DMS53 treated with DMSO at 0.1 percent for 48 hours (cell line): ENCODE data around the gene FAM169A.
A peak's percentile ranks its signal among the peaks of the same experiment; 100 is the strongest.
"Not testable (repeated sequence)": the region's sequence is repeated elsewhere in the genome, so short reads cannot be mapped to it uniquely, and the experiment has no call there.

Experiments used
- DNase-seq: peaks from one replicate; lab custom pipeline; 2025; ENCODE audit not compliant: unreplicated experiment; lab: John Stamatoyannopoulos, UW

Gene FAM169A

GRCh38 chr5:74870299-74871067, 4.3 kb upstream of the FAM169A start:
- DNase-seq, result no peak

DNA sequence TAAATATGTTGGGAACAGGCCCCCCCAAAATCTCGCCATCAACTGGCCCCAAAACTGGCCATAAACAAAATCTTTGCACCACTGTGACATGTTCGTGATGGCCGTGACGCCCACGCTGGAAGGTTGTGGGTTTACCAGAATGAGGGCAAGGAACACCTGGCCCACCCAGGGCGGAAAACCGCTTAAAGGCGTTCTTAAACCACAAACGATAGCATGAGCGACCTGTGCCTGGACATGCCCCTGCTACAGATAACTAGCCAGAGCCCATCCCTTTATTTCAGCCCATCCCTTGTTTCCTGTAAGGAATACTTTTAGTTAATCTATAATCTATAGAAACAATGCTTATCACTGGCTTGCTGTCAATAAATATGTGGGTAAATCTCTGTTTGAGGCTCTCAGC, 3.2 kb upstream of the FAM169A start:
- DNase-seq, result not testable (repeated sequence)

GRCh38 chr5:74866596-74867162, 492 bp upstream of the FAM169A start:
- DNase-seq, result no peak

- DNase-seq, result no peak
These were observed 857 bp downstream of the FAM169A start for GRCh38 chr5:74865256-74865803.

- DNase-seq, result no peak
These were observed 1.4 kb downstream of the FAM169A start for GRCh38 chr5:74864823-74865222.

DNA sequence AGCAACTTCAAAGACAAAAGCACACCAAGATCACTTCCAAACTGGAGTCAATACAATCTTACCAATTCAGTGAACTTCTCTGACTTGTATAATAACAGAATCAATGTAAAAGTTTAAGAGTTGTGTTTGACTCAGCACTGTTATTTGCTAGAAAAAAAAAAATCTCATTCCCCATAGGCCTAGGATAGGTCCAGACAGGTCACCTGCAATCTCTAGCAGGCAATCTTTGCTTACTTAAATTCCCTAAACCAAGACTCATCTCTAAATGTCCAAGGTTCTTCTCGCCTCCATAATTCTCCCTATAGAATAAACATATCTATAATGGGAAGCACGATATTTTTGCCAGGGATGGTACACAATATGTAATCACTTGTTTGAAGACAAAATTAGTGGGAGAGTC, 2.5 kb downstream of the FAM169A start:
- no peak for DNase-seq

- no peak for DNase-seq
These were observed 4.0 kb downstream of the FAM169A start for GRCh38 chr5:74862221-74862620.

DNA sequence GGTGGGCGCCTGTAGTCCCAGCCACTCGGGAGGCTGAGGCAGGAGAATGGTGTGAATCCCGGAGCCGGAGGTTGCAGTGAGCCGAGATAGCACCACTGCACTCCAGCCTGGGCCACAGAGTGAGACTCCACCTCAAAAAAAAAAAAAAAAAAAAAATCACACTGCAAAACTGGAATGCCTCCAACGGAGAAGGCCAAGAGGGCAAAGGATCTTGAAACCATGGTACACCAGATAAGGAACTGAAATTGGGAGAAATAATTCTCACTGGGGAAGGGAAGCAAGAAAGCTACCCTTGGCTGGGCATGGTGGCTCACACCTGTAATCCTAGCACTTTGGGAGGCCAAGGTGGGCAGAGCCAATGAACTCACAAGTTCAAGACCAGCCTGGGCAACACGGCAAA, 9.2 kb downstream of the FAM169A start:
- DNase-seq, result not testable (repeated sequence)

GRCh38 chr5:74853256-74853655, 12.9 kb downstream of the FAM169A start:
- no peak for DNase-seq

DNA sequence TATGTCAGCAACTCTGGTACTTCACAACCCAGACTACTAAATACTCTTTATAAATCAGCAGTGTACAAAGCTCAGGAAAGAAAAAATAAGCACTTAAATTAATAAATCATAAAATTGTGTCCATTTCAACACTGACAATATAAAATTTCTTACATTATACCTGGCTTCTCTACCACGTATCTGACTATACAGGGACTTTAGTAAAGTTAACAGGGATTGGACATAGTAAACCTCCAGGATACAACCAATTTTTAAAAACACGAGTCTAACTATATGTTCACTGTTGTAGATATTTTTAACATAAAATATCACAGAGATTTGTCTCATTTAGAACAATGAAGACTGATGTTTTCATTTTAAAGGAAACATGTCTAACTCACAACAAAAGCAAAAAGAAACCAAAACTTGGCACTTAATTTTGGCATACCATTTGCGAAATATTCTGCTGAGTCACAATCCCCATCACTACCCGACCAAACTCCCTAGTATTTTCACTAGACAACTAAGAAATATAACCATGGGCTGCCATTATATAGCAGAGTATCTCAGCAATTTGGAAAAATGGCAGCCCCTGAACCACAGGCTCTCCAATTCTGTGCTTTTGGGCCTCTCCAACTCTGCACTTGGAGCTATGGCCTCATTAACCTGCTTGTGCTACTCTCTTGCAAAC, 14.4 kb downstream of the FAM169A start:
- no peak for DNase-seq

DNA sequence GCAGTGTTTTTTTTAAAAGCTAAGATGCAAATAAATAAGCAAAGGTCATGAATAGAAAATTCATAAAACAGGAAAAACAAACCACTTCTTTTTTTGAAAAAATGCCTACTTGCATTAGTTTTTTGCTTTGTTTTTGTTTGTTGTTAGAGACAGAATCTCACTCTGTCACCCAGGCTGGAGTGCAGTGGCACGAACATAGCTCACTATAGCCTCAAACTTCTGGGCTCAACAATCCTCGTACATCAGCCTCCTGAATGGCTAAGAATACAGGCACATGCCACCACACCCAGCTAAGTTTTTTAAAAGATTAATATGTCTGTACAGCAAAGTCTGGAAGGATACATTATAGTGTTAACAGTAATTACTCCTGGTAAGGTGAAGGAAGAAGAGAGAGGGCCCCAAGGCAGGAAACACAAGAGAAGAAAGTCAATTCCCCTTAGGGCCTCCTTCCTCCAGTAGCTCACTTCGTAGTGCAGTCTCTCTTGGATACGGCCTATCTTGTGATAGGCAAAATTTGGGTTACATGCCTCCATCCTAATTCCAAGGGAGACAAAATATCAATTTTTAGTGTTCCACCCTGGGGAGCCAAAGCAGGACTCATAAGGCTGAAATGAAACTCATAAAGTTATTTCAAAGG, 15.3 kb downstream of the FAM169A start:
- DNase-seq, result no peak

GRCh38 chr5:74850030-74850429, 16.2 kb downstream of the FAM169A start:
- no peak for DNase-seq

- no peak for DNase-seq
These were observed 17.6 kb downstream of the FAM169A start for GRCh38 chr5:74848553-74849025.

DNA sequence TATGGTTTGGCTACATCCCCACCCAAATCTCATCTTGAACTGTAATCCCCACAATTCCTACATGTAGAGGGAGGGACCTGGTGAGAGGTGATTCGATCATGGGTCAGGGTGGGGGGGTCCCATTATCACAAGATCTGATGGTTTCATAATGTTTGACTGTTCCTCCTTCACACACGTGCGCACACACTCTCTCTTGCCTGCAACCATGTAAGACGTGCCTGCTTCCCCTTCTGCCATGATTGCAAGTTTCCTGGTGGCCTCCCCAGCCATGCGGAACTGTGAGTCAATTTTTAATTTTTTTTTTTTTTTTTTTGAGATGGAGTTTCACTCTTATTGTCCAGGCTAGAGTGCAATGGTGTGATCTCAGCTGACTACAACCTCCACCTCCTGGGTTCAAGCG, 27.0 kb downstream of the FAM169A start:
- no peak for DNase-seq

GRCh38 chr5:74838262-74838661, 27.9 kb downstream of the FAM169A start:
- no peak for DNase-seq

DNA sequence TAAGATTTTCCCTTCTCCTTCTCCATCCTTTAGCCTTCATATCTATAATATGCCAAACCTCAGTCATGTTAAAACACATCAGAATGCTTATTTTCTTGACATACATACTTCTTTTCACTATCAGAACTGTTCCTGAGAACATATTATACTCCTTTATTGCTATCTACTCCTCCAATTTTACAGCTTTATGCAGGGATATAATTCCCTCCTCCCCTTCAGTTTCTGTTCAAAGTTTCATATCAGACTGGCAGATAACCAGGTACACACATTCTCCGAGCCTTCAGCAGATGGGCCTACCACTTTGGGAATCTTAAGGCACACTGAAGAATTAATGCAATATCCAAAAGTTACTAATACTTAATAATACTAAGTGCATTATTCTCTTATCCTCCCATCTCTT, 29.1 kb downstream of the FAM169A start:
- no peak for DNase-seq

DNA sequence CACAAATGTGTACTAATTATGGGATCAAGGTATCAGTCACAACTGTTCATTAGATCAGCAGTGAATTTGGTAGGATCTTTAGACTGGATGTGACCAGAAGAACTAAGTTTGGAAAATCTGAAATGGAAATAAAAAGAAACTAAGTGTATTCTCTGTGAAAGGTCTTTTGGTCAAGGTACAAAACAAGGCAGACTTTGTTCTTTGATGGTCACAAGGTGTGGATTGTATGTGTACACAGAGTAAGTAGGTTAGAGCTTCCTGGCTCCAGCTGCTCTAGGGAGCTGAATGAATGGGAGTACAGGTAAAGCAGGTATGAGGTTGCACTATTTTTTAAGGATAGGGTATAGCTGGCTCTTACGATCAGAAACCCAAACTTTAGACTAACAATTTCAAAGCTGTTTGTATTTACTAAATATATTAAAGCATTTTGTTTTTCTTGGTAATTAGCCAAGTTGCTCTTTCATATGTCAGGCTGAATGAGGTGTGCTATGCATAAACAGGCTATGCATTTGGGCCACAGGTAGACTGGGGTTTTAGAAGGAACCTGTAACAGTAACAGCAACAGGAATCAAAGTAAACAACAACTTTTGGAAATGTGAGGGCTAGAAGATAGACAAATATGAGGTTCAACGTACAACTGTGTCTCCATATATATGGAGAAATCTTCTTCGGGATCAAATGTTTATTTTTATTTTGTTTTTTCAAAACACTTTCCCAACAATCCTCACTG, 32.5 kb downstream of the FAM169A start:
- peak; percentile 53 for DNase-seq

- DNase-seq, result no peak
These were observed 36.8 kb downstream of the FAM169A start for GRCh38 chr5:74829413-74829812.

DNA sequence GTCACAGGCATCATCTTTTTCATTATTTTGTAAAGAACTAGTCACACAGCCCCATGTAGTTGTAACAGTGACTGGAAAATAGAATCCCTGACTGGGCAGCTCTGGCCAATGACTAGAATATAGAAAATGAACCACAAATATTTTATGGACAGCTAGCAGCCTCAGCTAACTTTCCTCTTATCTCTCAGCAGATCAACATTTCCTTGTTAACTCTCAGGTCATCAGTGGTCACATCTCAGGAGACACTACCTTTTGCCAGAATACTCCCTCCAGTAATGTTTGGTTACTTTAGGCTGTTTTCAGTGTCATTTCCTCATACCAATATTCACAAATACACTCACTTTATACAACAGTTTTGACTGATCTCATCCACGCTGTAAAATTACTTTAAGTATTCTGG, 43.9 kb downstream of the FAM169A start:
- DNase-seq, result no peak

GRCh38 chr5:74816875-74817274, 49.3 kb downstream of the FAM169A start:
- no peak for DNase-seq

DNA sequence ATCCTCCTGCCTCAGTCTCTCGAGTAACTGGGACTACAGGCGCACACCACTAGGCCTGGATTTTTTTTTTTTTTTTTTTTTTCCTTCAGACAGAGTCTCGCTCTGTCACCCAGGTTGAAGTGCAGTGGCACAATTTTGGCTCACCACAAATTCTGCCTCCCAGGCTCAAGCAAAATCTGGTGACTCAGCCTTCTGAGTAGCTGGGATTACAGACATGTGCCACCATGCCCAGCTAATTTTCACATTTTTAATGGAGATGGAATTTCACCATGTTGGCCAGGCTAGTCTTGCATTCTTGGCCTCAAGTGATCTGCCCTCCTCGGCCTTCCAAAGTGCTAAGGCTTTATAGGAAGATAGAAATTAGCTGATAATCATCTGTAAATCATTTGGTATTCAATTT, 55.3 kb downstream of the FAM169A start:
- no peak for DNase-seq
